Suprapubic skin (tissue), 4 donors: ENCODE measurements around the gene MORF4L2. TPM values are rescaled to one million over a fixed set of nuclear protein-coding genes. Genes with fewer than 3 reads are reported as not detected.

Source experiments
- DNase-seq, 2 donors: peaks; one replicate each; pipeline ENCODE4 v3.0.0-alpha.2; 2019; ENCODE audit warnings: low spot score in 2 of 2
- H3K27ac ChIP-seq: fragments of 200-600 bp; sonication (generic); one replicate; pipeline ENCODE4 v1.5.1; 2019
- H3K27me3 ChIP-seq: fragments of 200-600 bp; sonication (generic); one replicate; pipeline ENCODE4 v1.5.1; 2019
- H3K36me3 ChIP-seq: fragments of 200-600 bp; sonication (generic); one replicate; pipeline ENCODE4 v1.5.1; 2019
- H3K4me1 ChIP-seq: fragments of 200-600 bp; sonication (generic); one replicate; pipeline ENCODE4 v1.5.1; 2019
- H3K4me3 ChIP-seq: fragments of 200-600 bp; sonication (generic); one replicate; pipeline ENCODE4 v1.5.1; 2019; ENCODE audit warnings: mild to moderate bottlenecking
- H3K9me3 ChIP-seq: fragments of 200-600 bp; sonication (generic); one replicate; pipeline ENCODE4 v1.5.1; 2019
- CTCF ChIP-seq, 2 donors: fragments of 200-600 bp in 1 of 2; fragments of 450-650 bp in 1 of 2; sonication (generic) in 1 of 2; IDR thresholded peaks; one replicate each; pipeline ENCODE4 v1.5.1; 2016 to 2019; ENCODE audit warnings: antibody characterized with exemption in 2 of 2, mild to moderate bottlenecking in 1 of 2, moderate library complexity in 1 of 2
- EP300 ChIP-seq: sonication (generic); formaldehyde crosslinking; IDR thresholded peaks from one replicate; pipeline ENCODE4 v1.6.1; 2017; ENCODE audit warnings: antibody characterized with exemption
- POLR2A ChIP-seq, 2 donors: fragments of 450-650 bp; IDR thresholded peaks; one replicate each; pipeline ENCODE4 v1.6.1; 2017; ENCODE audit warnings: antibody characterized with exemption in 2 of 2, mild to moderate bottlenecking in 2 of 2, moderate library complexity in 2 of 2
- POLR2AphosphoS5 ChIP-seq, 3 donors: sonication (generic); formaldehyde crosslinking; IDR thresholded peaks; one replicate each; pipeline ENCODE4 v1.6.1; 2017; ENCODE audit warnings: antibody characterized with exemption in 3 of 3
- WGBS: methylation state at CpG from one replicate; pipeline ENCODE4 v1.1.5; 2018; 5-methylcytosine and 5-hydroxymethylcytosine counted together
- total RNA-seq, 4 donors: library from RNA; depleted of rRNA; stranded (reverse); fragments of >200 nt; gene quantifications; one replicate each; pipeline ENCODE4 v1.1.0, GENCODE V29; 2016

The MORF4L2 gene
- total RNA-seq, 4 donors from 2014 or later, result 167 to 288 (median 246) TPM

GRCh38 chrX:103637604-103638338, 48.7 kb downstream of the MORF4L2 start:
- no peaks in the 10 kb centered on the region for H3K27me3 ChIP-seq
- TF ChIP-seq POLR2AphosphoS5 (IDR thresholded peaks at IDR 0.05), result no peak
- no peak for TF ChIP-seq POLR2A (IDR thresholded peaks at IDR 0.05)
- no peak for TF ChIP-seq CTCF (IDR thresholded peaks at IDR 0.05)
- no peak for TF ChIP-seq EP300
- H3K36me3 ChIP-seq, result no peaks in the 10 kb centered on the region
- no peak overlapping the region for H3K27ac ChIP-seq
- no peak for DNase-seq
- no peaks in the 10 kb centered on the region for H3K4me1 ChIP-seq
- no peak overlapping the region for H3K4me3 ChIP-seq
- H3K9me3 ChIP-seq, result no peaks in the 10 kb centered on the region
- WGBS, result 79% methylated on average over 2 of the region's 2 CpGs

- Histone ChIP-seq H3K36me3 (no peaks in the 10 kb centered on the region), H3K4me3 (no peak overlapping the region), H3K27ac (no peak overlapping the region), H3K4me1 (peaks cover 1% of the 10 kb centered on the region), H3K9me3 (no peaks in the 10 kb centered on the region), H3K27me3 (no peaks in the 10 kb centered on the region)
- no peak for DNase-seq
- WGBS, result 64% methylated on average over 2 of the region's 2 CpGs
- TF ChIP-seq CTCF (IDR thresholded peaks at IDR 0.05), result no peak
- no peak for TF ChIP-seq EP300
- TF ChIP-seq POLR2AphosphoS5 (IDR thresholded peaks at IDR 0.05), result no peak
- TF ChIP-seq POLR2A (IDR thresholded peaks at IDR 0.05), result no peak
Observed at GRCh38 chrX:103635436-103635835, 51.1 kb downstream of the MORF4L2 start.

- no peak overlapping the region for H3K27ac ChIP-seq
- H3K27me3 ChIP-seq, result no peaks in the 10 kb centered on the region
- peaks cover 10% of the 10 kb centered on the region for H3K4me1 ChIP-seq
- TF ChIP-seq POLR2A (IDR thresholded peaks at IDR 0.05), result no peak
- TF ChIP-seq CTCF (IDR thresholded peaks at IDR 0.05), result no peak
- TF ChIP-seq POLR2AphosphoS5 (IDR thresholded peaks at IDR 0.05), result no peak
- no peak for TF ChIP-seq EP300
- WGBS, result 75% methylated on average over 5 of the region's 5 CpGs
- DNase-seq, result no peak
- H3K4me3 ChIP-seq, result no peak overlapping the region
- no peaks in the 10 kb centered on the region for H3K9me3 ChIP-seq
- H3K36me3 ChIP-seq, result no peaks in the 10 kb centered on the region
Observed at GRCh38 chrX:103631145-103631544, 55.4 kb downstream of the MORF4L2 start.

GRCh38 chrX:103630171-103630511, 56.4 kb downstream of the MORF4L2 start:
- Histone ChIP-seq H3K36me3 (no peaks in the 10 kb centered on the region), H3K27ac (peak overlapping the region; percentile 94), H3K4me3 (peak overlapping the region; percentile 65), H3K9me3 (no peaks in the 10 kb centered on the region), H3K4me1 (peaks cover 10% of the 10 kb centered on the region), H3K27me3 (no peaks in the 10 kb centered on the region)
- DNase-seq, result no peak
- TF ChIP-seq POLR2A (IDR thresholded peaks at IDR 0.05) (no peak), CTCF (IDR thresholded peaks at IDR 0.05) (no peak), POLR2AphosphoS5 (IDR thresholded peaks at IDR 0.05) (no peak), EP300 (no peak)
- 34% methylated on average over 6 of the region's 6 CpGs for WGBS

- peak; percentile 74 to 82 for DNase-seq
- Histone ChIP-seq H3K9me3 (no peaks in the 10 kb centered on the region), H3K27me3 (no peaks in the 10 kb centered on the region), H3K4me1 (peaks cover 10% of the 10 kb centered on the region), H3K27ac (peak overlapping the region; percentile 94), H3K36me3 (no peaks in the 10 kb centered on the region), H3K4me3 (peak overlapping the region; percentile 65)
- TF ChIP-seq POLR2AphosphoS5 (IDR thresholded peaks at IDR 0.05) (no peak), POLR2A (IDR thresholded peaks at IDR 0.05) (peak; percentile 10 to 51), EP300 (no peak), CTCF (IDR thresholded peaks at IDR 0.05) (peak in 1 of 2 donors; percentile 25)
- WGBS, result 24% methylated on average over 41 of the region's 49 CpGs
Observed at GRCh38 chrX:103629318-103630170, 57.0 kb downstream of the MORF4L2 start.
